NCI-H748 (cell line): Measurements from ENCODE around the gene GAS2L1.
A peak's percentile ranks its signal among the peaks of the same experiment; 100 is the strongest.

ENCODE experiments used
- DNase-seq: peaks from one replicate; lab custom pipeline; 2025; ENCODE audit not compliant: unreplicated experiment; lab: John Stamatoyannopoulos, UW

GAS2L1 gene

DNA sequence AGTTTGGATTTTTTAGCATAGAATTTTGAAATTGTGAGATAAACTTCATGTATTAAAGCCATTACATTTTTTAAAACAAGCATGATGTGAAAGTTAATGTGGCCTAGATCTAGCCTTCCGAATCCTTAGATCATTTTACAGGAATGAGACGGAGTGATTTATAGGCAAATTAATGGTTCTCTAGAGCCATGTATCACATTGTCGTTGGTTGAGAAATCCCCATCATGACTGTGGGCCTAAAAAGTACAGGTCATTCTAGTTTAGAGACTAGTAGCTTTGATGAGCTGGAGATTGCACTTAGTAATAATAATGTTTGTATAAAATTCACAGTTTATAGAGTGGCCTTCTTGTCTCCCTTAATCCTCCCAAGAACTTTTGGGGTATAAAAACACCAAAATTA is 31.3 kb upstream of the GAS2L1 start:
- DNase-seq: no peak

- no peak for DNase-seq
These were observed 30.5 kb upstream of the GAS2L1 start for GRCh38 chr22:29275819-29276565.

- no peak for DNase-seq
These were observed 28.5 kb upstream of the GAS2L1 start for GRCh38 chr22:29277927-29278326.

DNA sequence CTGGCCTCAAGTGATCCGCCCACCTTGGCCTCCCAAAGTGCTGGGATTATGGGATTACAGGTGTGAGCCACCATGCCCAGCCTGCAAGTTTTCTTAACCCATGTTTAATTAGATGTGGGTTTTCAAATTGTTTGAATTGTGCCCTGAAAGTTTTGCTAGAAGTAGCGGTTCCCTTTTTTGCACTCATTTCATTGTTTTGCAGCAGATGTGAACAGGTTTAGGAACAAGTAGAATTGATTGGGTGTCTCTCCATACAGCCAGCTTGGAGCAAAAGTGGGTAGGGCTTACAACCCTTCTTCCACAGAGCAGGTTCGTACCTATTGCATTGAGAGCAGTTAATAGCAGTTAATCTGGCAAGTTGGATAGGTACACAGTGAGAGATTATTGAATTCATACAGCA is 22.3 kb upstream of the GAS2L1 start:
- DNase-seq: no peak

- DNase-seq: no peak
These were observed 17.6 kb upstream of the GAS2L1 start for GRCh38 chr22:29288837-29289236.

DNA sequence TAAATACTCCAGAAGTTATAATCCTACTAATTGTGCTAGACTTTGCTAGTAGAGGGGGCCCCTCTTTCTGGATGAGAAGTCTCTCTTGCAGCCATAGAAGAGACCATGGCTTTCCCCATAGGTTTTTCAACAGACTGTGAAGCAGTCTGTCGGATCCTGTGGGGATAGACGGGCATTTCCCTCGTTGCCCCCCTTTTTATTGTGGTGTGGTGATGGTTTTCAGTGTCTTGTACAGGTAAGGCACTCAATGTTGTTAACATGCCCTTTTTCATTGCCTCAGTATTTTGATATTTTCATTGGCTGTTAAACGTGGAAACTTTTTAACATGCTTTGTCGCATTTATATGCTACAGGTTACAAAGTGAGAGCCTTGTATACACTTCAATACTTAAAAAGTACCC is 16.4 kb upstream of the GAS2L1 start:
- no peak for DNase-seq

DNA sequence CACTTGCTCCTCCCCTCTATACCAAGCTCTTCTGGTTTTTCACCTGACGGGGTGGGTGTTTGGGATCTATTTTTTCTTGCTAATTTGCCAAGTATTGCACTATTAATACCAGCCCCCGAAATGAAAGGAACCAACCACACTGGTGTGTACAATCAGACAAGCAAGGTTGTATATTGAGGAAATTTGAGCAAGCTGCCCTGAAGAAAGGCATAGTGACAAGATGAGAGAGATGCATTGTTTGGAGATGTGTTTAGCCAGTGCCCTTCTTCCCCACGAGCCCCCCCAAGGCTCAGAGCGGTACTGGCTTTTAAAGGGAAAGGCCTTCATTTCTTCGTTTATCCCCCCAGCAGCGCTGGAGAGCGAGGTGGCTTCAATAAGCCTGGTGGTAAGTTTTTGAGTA is 15.2 kb upstream of the GAS2L1 start:
- DNase-seq: no peak

DNA sequence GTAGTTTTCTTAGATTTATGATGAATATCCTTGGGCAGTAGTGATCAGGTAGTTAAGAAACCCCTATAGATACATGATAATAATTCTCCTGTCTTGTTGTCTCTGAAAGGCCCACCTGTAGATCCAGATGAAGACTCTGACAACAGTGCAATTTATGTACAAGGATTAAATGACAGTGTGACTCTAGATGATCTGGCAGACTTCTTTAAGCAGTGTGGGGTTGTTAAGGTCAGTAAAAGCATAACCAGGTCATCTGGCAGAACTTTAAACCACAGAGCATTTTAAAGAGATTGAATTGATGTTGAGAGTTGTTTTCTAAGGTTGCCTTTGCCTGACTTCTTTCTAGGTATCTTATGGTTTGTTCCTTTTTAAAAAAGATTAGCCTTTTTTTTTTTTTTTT is 14.1 kb upstream of the GAS2L1 start:
- no peak for DNase-seq

GRCh38 chr22:29298641-29299040 is 7.8 kb upstream of the GAS2L1 start:
- DNase-seq: no peak

- no peak for DNase-seq
These were observed 7.1 kb upstream of the GAS2L1 start for GRCh38 chr22:29299136-29299900.

DNA sequence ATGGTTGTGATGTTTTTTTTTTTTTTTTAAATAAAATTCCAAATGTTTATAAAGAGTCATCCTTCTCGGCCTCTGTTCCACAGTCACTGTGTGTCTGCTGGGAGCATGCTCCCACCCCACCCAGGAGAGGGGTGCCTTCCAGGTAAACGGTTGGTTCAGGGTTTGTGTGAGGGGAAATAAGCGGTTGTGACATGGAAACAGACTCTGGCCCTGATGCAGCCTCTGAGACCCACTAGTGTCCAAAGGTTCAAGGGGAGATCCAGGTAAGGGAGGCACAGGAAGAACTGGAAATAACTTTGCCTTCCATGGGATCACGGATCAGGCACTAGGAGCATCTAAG is 6.0 kb upstream of the GAS2L1 start:
- no peak for DNase-seq

GRCh38 chr22:29300807-29301601 is 5.4 kb upstream of the GAS2L1 start:
- no peak for DNase-seq

- DNase-seq: no peak
These were observed 4.6 kb upstream of the GAS2L1 start for GRCh38 chr22:29301716-29302401.

DNA sequence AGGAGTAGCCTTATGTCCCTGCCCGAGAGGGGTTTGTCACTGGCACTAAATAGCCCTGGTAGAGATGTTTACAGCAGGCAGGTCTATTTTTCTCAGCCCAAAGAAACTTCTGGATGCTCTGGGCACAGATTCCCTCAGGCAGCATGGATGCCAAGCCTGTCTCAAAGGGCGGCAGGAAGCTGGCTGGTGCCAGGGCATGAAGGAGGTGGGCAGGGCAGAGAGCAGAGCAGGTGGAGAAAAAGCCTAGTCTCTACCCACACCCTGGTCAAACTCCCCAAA is 4.1 kb upstream of the GAS2L1 start:
- DNase-seq: no peak

DNA sequence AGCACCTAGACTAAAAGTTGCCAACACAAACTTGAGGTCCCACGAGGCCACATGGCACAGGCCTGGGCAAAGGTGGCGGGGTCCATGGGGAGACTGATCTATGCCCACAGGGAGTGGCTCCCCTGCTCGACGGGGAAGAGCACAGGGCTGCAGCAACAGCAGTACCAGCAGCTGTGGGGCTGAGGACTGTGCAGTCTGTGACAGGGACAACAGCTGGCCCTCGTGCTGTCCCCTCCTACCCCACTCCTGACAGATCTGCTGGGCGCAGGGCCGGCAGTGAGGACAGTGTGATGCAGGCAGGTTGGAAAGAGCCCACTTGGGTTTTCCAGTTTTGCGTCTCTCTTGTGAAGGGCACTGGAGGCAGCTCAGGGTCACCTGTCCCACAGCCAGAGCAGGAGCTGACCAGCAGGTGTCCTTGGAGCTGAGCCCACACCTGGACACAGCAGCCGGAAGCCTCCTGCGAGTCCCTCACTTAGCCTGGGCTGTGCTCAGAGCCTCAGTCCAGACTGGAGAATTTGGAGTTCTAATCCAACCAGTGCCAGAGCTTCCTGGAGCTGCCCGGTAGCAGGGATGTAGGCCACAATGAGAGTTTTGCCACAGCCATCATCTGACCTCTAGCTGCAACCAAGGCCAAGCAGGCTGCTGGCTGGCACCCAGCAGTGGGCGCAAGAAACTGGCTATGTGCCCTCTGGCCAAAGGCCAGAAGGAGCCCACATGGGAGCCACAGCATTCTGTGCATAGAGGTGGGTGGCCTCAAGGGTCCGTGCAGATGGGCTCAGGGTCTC is 3.6 kb upstream of the GAS2L1 start:
- DNase-seq: no peak

DNA sequence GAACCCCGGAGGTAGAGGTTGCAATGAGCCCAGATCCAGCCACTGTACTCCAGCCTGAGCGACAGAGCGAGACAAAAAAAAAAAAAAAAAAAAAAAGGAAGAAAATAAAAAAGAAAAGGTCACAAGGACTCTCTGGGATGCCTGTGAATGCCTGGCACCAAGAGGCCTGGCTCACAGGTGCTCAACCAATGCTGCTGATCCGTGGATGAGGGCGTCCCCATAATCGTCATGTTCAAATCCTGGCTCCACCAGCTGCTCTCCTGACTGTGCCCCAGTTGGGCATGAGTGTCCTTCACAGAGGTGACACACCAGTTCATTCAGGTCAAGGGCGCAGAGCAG is 645 bp upstream of the GAS2L1 start:
- DNase-seq: no peak

GRCh38 chr22:29306835-29307595 is 565 bp downstream of the GAS2L1 start:
- peak; percentile 64 for DNase-seq

GRCh38 chr22:29307596-29308147 is 1.2 kb downstream of the GAS2L1 start:
- no peak for DNase-seq

- DNase-seq: no peak
These were observed 1.8 kb downstream of the GAS2L1 start for GRCh38 chr22:29308148-29308790.
